ENCODE data around the gene PRDX5.

Gene PRDX5

GRCh38 chr11:64349404-64349803, 31.5 kb downstream of the PRDX5 start:
- Histone ChIP-seq H2AK5ac (ENCODE audit: low read depth, low read length) (peak overlapping the region; percentile 88), H3K4ac (ENCODE audit: low read length) (no peak overlapping the region), H3K9me3 (replicated peaks in 1 of 2; ENCODE audit: control insufficient read depth in 2 of 2, insufficient read depth in 1 of 2, low read depth in 1 of 2, low read length in 2 of 2) (no peaks in the 10 kb centered on the region), H2AFZ (ENCODE audit: low read length) (no peak overlapping the region), H3K4me3 (ENCODE audit: low read length in 2 of 2) (no peak overlapping the region), H4K91ac (ENCODE audit: low read depth, low read length, poor library complexity) (no peak overlapping the region), H3K36me3 (replicated peaks in 1 of 2; ENCODE audit: control insufficient read depth in 2 of 2, insufficient read depth in 2 of 2, low read length in 2 of 2) (no peaks in the 10 kb centered on the region), H3K4me2 (ENCODE audit: insufficient read depth, low read length, poor library complexity, severe bottlenecking) (no peak overlapping the region), H3K79me1 (ENCODE audit: low read depth, low read length) (peaks cover 3% of the 10 kb centered on the region), H2BK120ac (ENCODE audit: low read depth, low read length) (no peak overlapping the region), H3K27ac (replicated peaks; ENCODE audit: low read length) (no peak overlapping the region), H2BK12ac (ENCODE audit: low read length) (peak overlapping the region; percentile 22), H3K27me3 (ENCODE audit: control insufficient read depth in 3 of 3, insufficient read depth in 3 of 3, low read depth in 1 of 3, low read length in 3 of 3) (no peaks in the 10 kb centered on the region), H3K23ac (ENCODE audit: low read depth, low read length, poor library complexity) (no peak overlapping the region), H3K18ac (ENCODE audit: low read length) (peak overlapping the region; percentile 38), H4K8ac (ENCODE audit: low read depth, low read length) (no peak overlapping the region), H3K9ac (ENCODE audit: low read depth, low read length, poor library complexity) (no peak overlapping the region), H3K14ac (ENCODE audit: low read length) (no peak overlapping the region), H2BK15ac (ENCODE audit: low read length) (peak overlapping the region; percentile 81), H3K4me1 (ENCODE audit: control insufficient read depth in 2 of 2, insufficient read depth in 1 of 2, low read depth in 1 of 2, low read length in 2 of 2) (peaks cover 7 to 33% of the 10 kb centered on the region in 2 donors), H2BK5ac (ENCODE audit: low read length) (no peak overlapping the region)
- WGBS, 2 donors (ENCODE audit: extremely low coverage in 2 of 2, insufficient read length in 2 of 2, insufficient replicate concordance in 1 of 2) = no CpG with 5 or more reads among the region's 11 CpGs
- no peak for DNase-seq (ENCODE audit: low spot score)

- Histone ChIP-seq H2BK120ac (ENCODE audit: low read depth, low read length) (no peak overlapping the region), H2AFZ (ENCODE audit: low read length) (peak overlapping the region; percentile 83), H3K18ac (ENCODE audit: low read length) (no peak overlapping the region), H2BK5ac (ENCODE audit: low read length) (peak overlapping the region; percentile 82), H4K91ac (ENCODE audit: low read depth, low read length, poor library complexity) (peak overlapping the region; percentile 24), H3K27me3 (ENCODE audit: control insufficient read depth in 3 of 3, insufficient read depth in 3 of 3, low read depth in 1 of 3, low read length in 3 of 3) (no peaks in the 10 kb centered on the region), H3K79me1 (ENCODE audit: low read depth, low read length) (peaks cover 4% of the 10 kb centered on the region), H2BK12ac (ENCODE audit: low read length) (no peak overlapping the region), H3K4ac (ENCODE audit: low read length) (peak overlapping the region; percentile 53), H2AK5ac (ENCODE audit: low read depth, low read length) (peak overlapping the region; percentile 75), H3K23ac (ENCODE audit: low read depth, low read length, poor library complexity) (peak overlapping the region; percentile 31), H3K4me2 (ENCODE audit: insufficient read depth, low read length, poor library complexity, severe bottlenecking) (no peak overlapping the region), H3K9me3 (replicated peaks in 1 of 2; ENCODE audit: control insufficient read depth in 2 of 2, insufficient read depth in 1 of 2, low read depth in 1 of 2, low read length in 2 of 2) (no peaks in the 10 kb centered on the region), H3K4me1 (ENCODE audit: control insufficient read depth in 2 of 2, insufficient read depth in 1 of 2, low read depth in 1 of 2, low read length in 2 of 2) (peaks cover 15 to 42% of the 10 kb centered on the region in 2 donors), H4K8ac (ENCODE audit: low read depth, low read length) (no peak overlapping the region), H3K36me3 (replicated peaks in 1 of 2; ENCODE audit: control insufficient read depth in 2 of 2, insufficient read depth in 2 of 2, low read length in 2 of 2) (no peaks in the 10 kb centered on the region), H2BK15ac (ENCODE audit: low read length) (no peak overlapping the region), H3K9ac (ENCODE audit: low read depth, low read length, poor library complexity) (peak overlapping the region; percentile 21), H3K14ac (ENCODE audit: low read length) (no peak overlapping the region), H3K4me3 (ENCODE audit: low read length in 2 of 2) (no peak overlapping the region), H3K27ac (replicated peaks; ENCODE audit: low read length) (no peak overlapping the region)
- no CpG with 5 or more reads among the region's 18 CpGs for WGBS, 2 donors (ENCODE audit: extremely low coverage in 2 of 2, insufficient read length in 2 of 2, insufficient replicate concordance in 1 of 2)
- DNase-seq (ENCODE audit: low spot score) = no peak
Measured at GRCh38 chr11:64351136-64351631, 33.3 kb downstream of the PRDX5 start.

- Histone ChIP-seq H4K8ac (ENCODE audit: low read depth, low read length) (no peak overlapping the region), H3K4me2 (ENCODE audit: insufficient read depth, low read length, poor library complexity, severe bottlenecking) (no peak overlapping the region), H2BK12ac (ENCODE audit: low read length) (peak overlapping the region; percentile 94), H2BK15ac (ENCODE audit: low read length) (peak overlapping the region; percentile 49), H3K4me1 (ENCODE audit: control insufficient read depth in 2 of 2, insufficient read depth in 1 of 2, low read depth in 1 of 2, low read length in 2 of 2) (peaks cover 19 to 42% of the 10 kb centered on the region in 2 donors), H4K91ac (ENCODE audit: low read depth, low read length, poor library complexity) (no peak overlapping the region), H2AK5ac (ENCODE audit: low read depth, low read length) (peak overlapping the region; percentile 89), H3K36me3 (replicated peaks in 1 of 2; ENCODE audit: control insufficient read depth in 2 of 2, insufficient read depth in 2 of 2, low read length in 2 of 2) (no peaks in the 10 kb centered on the region), H2BK5ac (ENCODE audit: low read length) (peak overlapping the region; percentile 39), H3K27ac (replicated peaks; ENCODE audit: low read length) (no peak overlapping the region), H3K18ac (ENCODE audit: low read length) (peak overlapping the region; percentile 64), H3K27me3 (ENCODE audit: control insufficient read depth in 3 of 3, insufficient read depth in 3 of 3, low read depth in 1 of 3, low read length in 3 of 3) (no peaks in the 10 kb centered on the region), H2BK120ac (ENCODE audit: low read depth, low read length) (no peak overlapping the region), H2AFZ (ENCODE audit: low read length) (peak overlapping the region; percentile 83), H3K9ac (ENCODE audit: low read depth, low read length, poor library complexity) (no peak overlapping the region), H3K9me3 (replicated peaks in 1 of 2; ENCODE audit: control insufficient read depth in 2 of 2, insufficient read depth in 1 of 2, low read depth in 1 of 2, low read length in 2 of 2) (no peaks in the 10 kb centered on the region), H3K4me3 (ENCODE audit: low read length in 2 of 2) (no peak overlapping the region), H3K14ac (ENCODE audit: low read length) (no peak overlapping the region), H3K23ac (ENCODE audit: low read depth, low read length, poor library complexity) (peak overlapping the region; percentile 73), H3K79me1 (ENCODE audit: low read depth, low read length) (peaks cover 4% of the 10 kb centered on the region), H3K4ac (ENCODE audit: low read length) (peak overlapping the region; percentile 66)
- DNase-seq (ENCODE audit: low spot score) = no peak
- no CpG with 5 or more reads among the region's 33 CpGs for WGBS, 2 donors (ENCODE audit: extremely low coverage in 2 of 2, insufficient read length in 2 of 2, insufficient replicate concordance in 1 of 2)
Measured at GRCh38 chr11:64352099-64352994, 34.4 kb downstream of the PRDX5 start.

GRCh38 chr11:64352995-64353714, 35.2 kb downstream of the PRDX5 start:
- peak overlapping the region; percentile 99 for H2AK5ac ChIP-seq (ENCODE audit: low read depth, low read length)
- WGBS, 2 donors (ENCODE audit: extremely low coverage in 2 of 2, insufficient read length in 2 of 2, insufficient replicate concordance in 1 of 2) = no CpG with 5 or more reads among the region's 34 CpGs
- DNase-seq (ENCODE audit: low spot score) = no peak

More at GRCh38 chr11:64352995-64353714, 35.2 kb downstream of the PRDX5 start:
- Histone ChIP-seq H3K36me3 (replicated peaks in 1 of 2; ENCODE audit: control insufficient read depth in 2 of 2, insufficient read depth in 2 of 2, low read length in 2 of 2) (no peaks in the 10 kb centered on the region), H3K27ac (replicated peaks; ENCODE audit: low read length) (no peak overlapping the region), H3K18ac (ENCODE audit: low read length) (peak overlapping the region; percentile 64), H3K14ac (ENCODE audit: low read length) (no peak overlapping the region), H2BK15ac (ENCODE audit: low read length) (peak overlapping the region; percentile 55), H3K4me2 (ENCODE audit: insufficient read depth, low read length, poor library complexity, severe bottlenecking) (no peak overlapping the region), H2AFZ (ENCODE audit: low read length) (no peak overlapping the region), H3K23ac (ENCODE audit: low read depth, low read length, poor library complexity) (no peak overlapping the region), H3K9me3 (replicated peaks in 1 of 2; ENCODE audit: control insufficient read depth in 2 of 2, insufficient read depth in 1 of 2, low read depth in 1 of 2, low read length in 2 of 2) (no peaks in the 10 kb centered on the region), H3K9ac (ENCODE audit: low read depth, low read length, poor library complexity) (no peak overlapping the region), H3K4me3 (ENCODE audit: low read length in 2 of 2) (no peak overlapping the region), H2BK120ac (ENCODE audit: low read depth, low read length) (peak overlapping the region; percentile 35), H3K4ac (ENCODE audit: low read length) (no peak overlapping the region), H2BK12ac (ENCODE audit: low read length) (peak overlapping the region; percentile 94), H4K8ac (ENCODE audit: low read depth, low read length) (no peak overlapping the region), H2BK5ac (ENCODE audit: low read length) (peak overlapping the region; percentile 39), H4K91ac (ENCODE audit: low read depth, low read length, poor library complexity) (peak overlapping the region; percentile 22), H3K27me3 (ENCODE audit: control insufficient read depth in 3 of 3, insufficient read depth in 3 of 3, low read depth in 1 of 3, low read length in 3 of 3) (no peaks in the 10 kb centered on the region), H3K79me1 (ENCODE audit: low read depth, low read length) (peaks cover 4% of the 10 kb centered on the region), H3K4me1 (ENCODE audit: control insufficient read depth in 2 of 2, insufficient read depth in 1 of 2, low read depth in 1 of 2, low read length in 2 of 2) (peaks cover 22 to 48% of the 10 kb centered on the region in 2 donors)

All from neuronal stem cell (in vitro differentiated cells).